ENCODE data around the gene PTPN4.

The PTPN4 gene

DNA sequence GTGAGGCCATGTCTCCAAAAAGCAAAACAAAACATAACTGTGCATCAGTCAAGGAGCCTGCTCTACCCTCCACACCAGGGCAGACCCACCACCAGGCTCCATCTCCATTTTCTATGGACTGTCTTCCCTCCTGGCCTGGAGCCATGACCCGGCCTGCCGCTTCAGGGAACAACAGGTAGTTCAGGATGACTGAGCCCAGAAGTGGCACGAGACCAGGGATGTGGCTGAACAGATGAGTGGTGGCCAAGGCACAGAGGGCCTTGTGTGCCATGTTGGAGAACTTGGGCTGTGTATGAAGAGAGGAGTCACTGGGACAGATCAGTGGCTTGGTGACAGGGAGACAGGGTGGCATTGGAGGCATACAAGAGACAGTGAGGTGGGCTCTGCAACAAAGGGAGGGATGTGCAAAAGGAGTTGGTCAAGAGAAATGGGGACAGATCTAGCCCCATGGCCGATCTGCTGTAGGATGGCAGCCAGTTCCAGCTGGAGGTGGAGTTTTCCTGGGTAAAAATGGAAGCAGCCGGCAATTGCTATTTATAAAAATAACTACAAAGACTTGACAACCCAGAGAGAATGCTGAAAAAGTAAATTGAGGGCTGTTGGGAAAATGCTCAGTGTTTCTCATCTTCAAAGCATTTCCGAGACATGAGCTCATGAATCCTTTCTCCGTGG lies 45.8 kb upstream of the PTPN4 start:
- Histone ChIP-seq H3K9me3 (ENCODE audit: severe bottlenecking) (no peaks in the 10 kb centered on the region), H3K36me3 (ENCODE audit: low read depth) (no peaks in the 10 kb centered on the region), H3K4me1 (ENCODE audit: insufficient read depth, poor library complexity, severe bottlenecking) (no peaks in the 10 kb centered on the region), H3K27ac (ENCODE audit: poor library complexity, severe bottlenecking) (no peak overlapping the region), H3K27me3 (ENCODE audit: insufficient read depth, poor library complexity, severe bottlenecking) (no peaks in the 10 kb centered on the region), H3K4me3 (ENCODE audit: severe bottlenecking) (no peak overlapping the region)
- TF ChIP-seq, protein P1, sequence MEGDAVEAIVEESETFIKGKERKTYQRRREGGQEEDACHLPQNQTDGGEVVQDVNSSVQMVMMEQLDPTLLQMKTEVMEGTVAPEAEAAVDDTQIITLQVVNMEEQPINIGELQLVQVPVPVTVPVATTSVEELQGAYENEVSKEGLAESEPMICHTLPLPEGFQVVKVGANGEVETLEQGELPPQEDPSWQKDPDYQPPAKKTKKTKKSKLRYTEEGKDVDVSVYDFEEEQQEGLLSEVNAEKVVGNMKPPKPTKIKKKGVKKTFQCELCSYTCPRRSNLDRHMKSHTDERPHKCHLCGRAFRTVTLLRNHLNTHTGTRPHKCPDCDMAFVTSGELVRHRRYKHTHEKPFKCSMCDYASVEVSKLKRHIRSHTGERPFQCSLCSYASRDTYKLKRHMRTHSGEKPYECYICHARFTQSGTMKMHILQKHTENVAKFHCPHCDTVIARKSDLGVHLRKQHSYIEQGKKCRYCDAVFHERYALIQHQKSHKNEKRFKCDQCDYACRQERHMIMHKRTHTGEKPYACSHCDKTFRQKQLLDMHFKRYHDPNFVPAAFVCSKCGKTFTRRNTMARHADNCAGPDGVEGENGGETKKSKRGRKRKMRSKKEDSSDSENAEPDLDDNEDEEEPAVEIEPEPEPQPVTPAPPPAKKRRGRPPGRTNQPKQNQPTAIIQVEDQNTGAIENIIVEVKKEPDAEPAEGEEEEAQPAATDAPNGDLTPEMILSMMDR (IDR thresholded peaks at IDR 0.05; ENCODE audit: poor library complexity, severe bottlenecking) = no peak
- ATAC-seq (ENCODE audit: low read depth) (no peak), DNase-seq (ENCODE audit: low spot score) (peak; percentile 6)

DNA sequence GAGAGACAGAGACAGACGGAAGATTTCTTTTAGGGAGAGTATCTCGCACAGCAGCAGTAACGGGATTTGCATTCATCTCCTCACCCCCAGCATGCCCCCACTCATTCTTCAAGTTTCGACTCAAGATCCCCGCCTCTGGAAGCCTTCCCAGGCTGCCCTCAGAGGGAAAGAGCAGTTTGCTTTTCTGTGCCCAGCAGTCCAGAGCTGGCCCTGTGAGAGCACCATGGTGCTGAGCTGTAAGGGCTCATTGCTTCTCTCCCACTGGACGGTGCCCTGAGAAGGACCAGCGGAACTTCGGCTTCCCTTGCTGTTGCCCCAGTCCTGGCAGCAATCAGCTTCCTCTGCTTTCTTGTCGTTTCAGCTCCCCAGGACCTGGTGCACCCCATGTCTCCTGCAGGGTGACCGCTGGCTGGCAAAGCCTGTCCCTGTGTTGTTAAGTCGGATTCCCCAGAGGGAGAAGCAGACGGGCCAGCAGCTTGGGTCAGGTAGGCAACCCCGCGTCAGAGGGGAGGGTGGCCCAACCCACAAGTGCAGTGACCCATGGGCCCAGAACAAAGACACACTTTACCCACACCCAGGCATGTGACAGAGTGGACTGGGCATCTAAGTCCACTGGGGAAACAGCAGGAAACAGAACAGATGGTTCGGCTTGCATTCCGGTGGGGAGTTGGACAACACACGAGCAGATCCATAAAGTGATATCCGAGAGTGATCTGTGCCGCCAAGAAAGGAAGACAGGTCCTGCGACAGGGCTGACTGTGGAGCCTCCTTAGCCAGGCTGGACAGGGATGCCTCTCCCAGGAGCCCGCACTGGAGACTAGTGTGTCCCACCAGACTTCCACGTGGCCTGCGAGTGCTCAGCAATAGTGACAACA lies 44.1 kb upstream of the PTPN4 start:
- Histone ChIP-seq H3K4me3 (ENCODE audit: severe bottlenecking) (no peak overlapping the region), H3K36me3 (ENCODE audit: low read depth) (no peaks in the 10 kb centered on the region), H3K4me1 (ENCODE audit: insufficient read depth, poor library complexity, severe bottlenecking) (no peaks in the 10 kb centered on the region), H3K9me3 (ENCODE audit: severe bottlenecking) (no peaks in the 10 kb centered on the region), H3K27ac (ENCODE audit: poor library complexity, severe bottlenecking) (no peak overlapping the region), H3K27me3 (ENCODE audit: insufficient read depth, poor library complexity, severe bottlenecking) (no peaks in the 10 kb centered on the region)
- no peak for ATAC-seq (ENCODE audit: low read depth)
- DNase-seq (ENCODE audit: low spot score) = peak; percentile 42
- TF ChIP-seq, protein P1 (IDR thresholded peaks at IDR 0.05; ENCODE audit: poor library complexity, severe bottlenecking) = no peak

DNA sequence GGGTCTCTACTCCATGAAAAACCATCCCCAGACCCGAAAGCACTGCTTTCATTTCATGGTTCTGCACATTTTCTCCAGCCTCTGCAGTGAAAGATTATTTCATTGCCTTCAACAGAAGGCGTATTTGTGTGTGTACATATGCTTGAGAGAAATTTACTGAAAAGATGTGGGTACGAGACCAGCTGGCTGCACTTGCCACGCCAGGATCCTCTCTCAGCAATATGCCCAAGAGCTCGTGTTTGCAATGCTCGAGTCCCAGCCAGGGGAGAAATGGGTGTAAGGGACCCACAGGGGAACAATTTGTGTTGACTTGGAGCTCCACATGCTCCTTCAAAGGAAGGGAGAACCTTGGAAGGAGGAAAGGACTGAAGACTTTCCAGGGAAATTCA lies 43.4 kb upstream of the PTPN4 start:
- Histone ChIP-seq H3K27me3 (ENCODE audit: insufficient read depth, poor library complexity, severe bottlenecking) (no peaks in the 10 kb centered on the region), H3K4me1 (ENCODE audit: insufficient read depth, poor library complexity, severe bottlenecking) (no peaks in the 10 kb centered on the region), H3K4me3 (ENCODE audit: severe bottlenecking) (no peak overlapping the region), H3K27ac (ENCODE audit: poor library complexity, severe bottlenecking) (no peak overlapping the region), H3K9me3 (ENCODE audit: severe bottlenecking) (no peaks in the 10 kb centered on the region), H3K36me3 (ENCODE audit: low read depth) (no peaks in the 10 kb centered on the region)
- TF ChIP-seq, protein P1 (IDR thresholded peaks at IDR 0.05; ENCODE audit: poor library complexity, severe bottlenecking) = no peak
- ATAC-seq (ENCODE audit: low read depth) (no peak), DNase-seq (ENCODE audit: low spot score) (peak; percentile 3)

DNA sequence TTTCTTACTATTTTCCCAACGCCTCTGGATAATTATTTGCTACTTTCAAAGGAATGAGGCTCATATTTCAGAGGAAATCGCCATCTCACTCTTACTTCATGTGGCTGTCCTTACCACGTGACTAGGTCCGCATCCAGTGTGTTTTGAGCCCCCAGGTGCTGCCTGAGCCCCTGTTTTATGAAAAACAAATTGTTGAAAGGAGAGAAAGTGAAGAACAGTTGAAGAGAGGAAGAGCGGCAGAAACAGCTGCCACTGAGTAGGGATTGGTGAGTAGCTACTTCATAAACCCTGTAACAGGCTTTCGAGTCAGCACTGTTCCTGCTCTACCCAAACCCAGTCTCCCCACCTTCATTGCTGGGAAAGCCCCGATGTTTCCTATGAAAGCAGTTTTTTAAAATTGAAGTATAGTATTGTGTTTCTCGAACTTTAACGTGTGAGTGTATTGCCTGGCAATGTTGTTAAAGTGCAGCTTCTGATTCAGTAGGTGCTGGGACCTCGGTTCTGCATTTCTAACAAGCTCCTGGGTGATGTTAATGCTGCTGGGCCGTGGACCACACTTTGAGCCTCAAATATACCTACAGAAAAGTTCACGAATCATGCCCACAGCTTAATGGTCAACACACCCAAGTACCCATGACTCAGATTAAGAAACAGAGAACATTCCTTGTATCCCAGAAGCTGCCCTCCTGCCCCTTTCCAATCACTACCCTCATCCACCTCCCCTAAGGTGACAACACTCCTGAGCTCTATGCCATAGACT lies 41.0 kb upstream of the PTPN4 start:
- TF ChIP-seq, protein P1 (IDR thresholded peaks at IDR 0.05; ENCODE audit: poor library complexity, severe bottlenecking) = no peak
- Histone ChIP-seq H3K27ac (ENCODE audit: poor library complexity, severe bottlenecking) (no peak overlapping the region), H3K27me3 (ENCODE audit: insufficient read depth, poor library complexity, severe bottlenecking) (no peaks in the 10 kb centered on the region), H3K36me3 (ENCODE audit: low read depth) (no peaks in the 10 kb centered on the region), H3K4me1 (ENCODE audit: insufficient read depth, poor library complexity, severe bottlenecking) (no peaks in the 10 kb centered on the region), H3K9me3 (ENCODE audit: severe bottlenecking) (no peaks in the 10 kb centered on the region), H3K4me3 (ENCODE audit: severe bottlenecking) (no peak overlapping the region)
- no peak for ATAC-seq (ENCODE audit: low read depth)
- no peak for DNase-seq (ENCODE audit: low spot score)

All from RWPE2 (cell line).